HG03175 (cell line): ENCODE measurements around the gene ADAMTSL1.

Experiments used
- ATAC-seq: cut with Tn5 transposase; IDR thresholded peaks from one replicate; pipeline ENCODE4 v1.9.1; 2021; ENCODE audit warnings: mild to moderate bottlenecking, moderate library complexity; ENCODE audit not compliant: unreplicated experiment

The ADAMTSL1 gene

GRCh38 chr9:18692268-18692667 lies 218.3 kb downstream of the ADAMTSL1 start:
- no peak for ATAC-seq

- ATAC-seq: no peak
Measured at GRCh38 chr9:18692962-18693361, 219.0 kb downstream of the ADAMTSL1 start.

- ATAC-seq: no peak
Measured at GRCh38 chr9:18694959-18695668, 221.2 kb downstream of the ADAMTSL1 start.

GRCh38 chr9:18698992-18699391 lies 225.0 kb downstream of the ADAMTSL1 start:
- no peak for ATAC-seq

- no peak for ATAC-seq
Measured at GRCh38 chr9:18699764-18700163, 225.8 kb downstream of the ADAMTSL1 start.

GRCh38 chr9:18700714-18701113 lies 226.8 kb downstream of the ADAMTSL1 start:
- no peak for ATAC-seq

- no peak for ATAC-seq
Measured at GRCh38 chr9:18703151-18703900, 229.4 kb downstream of the ADAMTSL1 start.

- no peak for ATAC-seq
Measured at GRCh38 chr9:18703901-18704379, 230.0 kb downstream of the ADAMTSL1 start.

GRCh38 chr9:18705796-18706392 lies 231.9 kb downstream of the ADAMTSL1 start:
- ATAC-seq: no peak

GRCh38 chr9:18706648-18707047 lies 232.7 kb downstream of the ADAMTSL1 start:
- ATAC-seq: no peak

- ATAC-seq: no peak
Measured at GRCh38 chr9:18707061-18707461, 233.1 kb downstream of the ADAMTSL1 start.

GRCh38 chr9:18707489-18708205 lies 233.7 kb downstream of the ADAMTSL1 start:
- no peak for ATAC-seq

GRCh38 chr9:18708429-18708828 lies 234.5 kb downstream of the ADAMTSL1 start:
- no peak for ATAC-seq

- ATAC-seq: no peak
Measured at GRCh38 chr9:18710065-18710464, 236.1 kb downstream of the ADAMTSL1 start.

GRCh38 chr9:18717759-18718158 lies 243.8 kb downstream of the ADAMTSL1 start:
- no peak for ATAC-seq

- ATAC-seq: no peak
Measured at GRCh38 chr9:18718393-18718792, 244.4 kb downstream of the ADAMTSL1 start.

GRCh38 chr9:18718932-18719331 lies 245.0 kb downstream of the ADAMTSL1 start:
- ATAC-seq: no peak

- no peak for ATAC-seq
Measured at GRCh38 chr9:18720691-18721090, 246.7 kb downstream of the ADAMTSL1 start.

GRCh38 chr9:18721267-18721994 lies 247.5 kb downstream of the ADAMTSL1 start:
- no peak for ATAC-seq

GRCh38 chr9:18721995-18722310 lies 248.0 kb downstream of the ADAMTSL1 start:
- no peak for ATAC-seq

GRCh38 chr9:18722882-18723281 lies 248.9 kb downstream of the ADAMTSL1 start:
- no peak for ATAC-seq
